Endothelial cell of umbilical vein (primary cell): ENCODE data around the gene CASD1. TPM values are rescaled to one million over a fixed set of nuclear protein-coding genes. Genes with fewer than 3 reads are reported as not detected.

Source experiments
- BruUV-seq: library from RNA; stranded (reverse); fragments of 400-500 nt; replicated peaks from 2 replicates; lab custom pipeline; 2021; lab: Mats Ljungman, UMichigan
- CTCF ChIA-PET: fragments of 300-600, 350-600 bp; sonication (Branson Sonifier 250); formaldehyde crosslinking; loops from one replicate; lab custom pipeline; 2021; ENCODE audit warnings: antibody characterized with exemption, inconsistent platforms; lab: Charles Lee
- POLR2A ChIA-PET: fragments of 300-600, 350-600 bp; sonication (Branson Sonifier 250); formaldehyde crosslinking; loops from one replicate; lab custom pipeline; 2021; ENCODE audit warnings: antibody characterized with exemption, inconsistent platforms; lab: Charles Lee
- DNase-seq: peaks from one replicate; pipeline ENCODE4 v3.0.0-alpha.2; 2011; ENCODE audit warnings: low read depth, low spot score
- FAIRE-seq: peaks from 2 replicates; lab custom pipeline; 2011; peaks lifted over from hg19 to GRCh38; lab: Jason Lieb, UNC
- H2AFZ ChIP-seq: 2 replicates; pipeline ENCODE4 v1.6.0; 2012; ENCODE audit warnings: low read depth, low read length, control low read depth, inconsistent platforms
- H3K27ac ChIP-seq: 2 replicates; pipeline ENCODE4 v1.5.1; 2011; ENCODE audit warnings: low read depth, mild to moderate bottlenecking, control low read depth, low read length, moderate library complexity; ENCODE audit not compliant: insufficient read depth
- H3K27me3 ChIP-seq, 2 experiments: 2 replicates each; pipeline versions ENCODE4 v1.6.0 to v1.6.1; 2011; ENCODE audit warnings: low read length in 2 of 2, mixed read lengths in 1 of 2; ENCODE audit not compliant: control insufficient read depth in 2 of 2, insufficient read depth in 2 of 2
- H3K36me3 ChIP-seq, 2 experiments: 2 replicates in 1 of 2; 3 replicates in 1 of 2; pipeline ENCODE4 v1.5.1; 2011; ENCODE audit warnings: low read length in 2 of 2, mild to moderate bottlenecking in 1 of 2, moderate library complexity in 1 of 2; ENCODE audit not compliant: control insufficient read depth in 2 of 2, insufficient read depth in 2 of 2; ENCODE audit errors: extremely low read depth in 1 of 2
- H3K4me1 ChIP-seq: 3 replicates; pipeline ENCODE4 v1.5.1; 2011; ENCODE audit warnings: mild to moderate bottlenecking, low read length; ENCODE audit not compliant: control insufficient read depth, insufficient read depth; ENCODE audit errors: extremely low read depth
- H3K4me2 ChIP-seq: 2 replicates; pipeline ENCODE4 v1.6.1; 2011; ENCODE audit warnings: low read length, control low read depth, mixed read lengths; ENCODE audit not compliant: insufficient read depth
- H3K4me3 ChIP-seq, 3 experiments: fragments of 200-600 bp in 1 of 3; sonication (generic), shearing (Covaris generic) in 1 of 3; replicated peaks in 1 of 3; 2 replicates each; pipeline ENCODE4 v1.5.1; 2011 to 2016; ENCODE audit warnings: control low read depth in 3 of 3, low read length in 3 of 3, mild to moderate bottlenecking in 2 of 3, inconsistent platforms in 1 of 3, low read depth in 1 of 3, moderate library complexity in 1 of 3; ENCODE audit not compliant: insufficient read depth in 1 of 3
- H3K79me2 ChIP-seq: 2 replicates; pipeline ENCODE4 v1.6.0; 2012; ENCODE audit warnings: low read length, inconsistent platforms; ENCODE audit not compliant: control insufficient read depth, insufficient read depth
- H3K9ac ChIP-seq: replicated peaks from 2 replicates; pipeline ENCODE3; 2011; ENCODE audit warnings: low read length, control low read depth; ENCODE audit not compliant: insufficient read depth; ENCODE audit errors: extremely low read depth
- H3K9me1 ChIP-seq: replicated peaks from 3 replicates; pipeline ENCODE4 v1.6.0; 2011; ENCODE audit warnings: mild to moderate bottlenecking, low read length; ENCODE audit not compliant: control insufficient read depth, insufficient read depth; ENCODE audit errors: extremely low read depth
- H3K9me3 ChIP-seq: replicated peaks from 2 replicates; pipeline ENCODE4 v1.5.1; 2012; ENCODE audit warnings: low read length, inconsistent platforms; ENCODE audit not compliant: control insufficient read depth, insufficient read depth
- H4K20me1 ChIP-seq: replicated peaks from 2 replicates; pipeline ENCODE3; 2011; ENCODE audit warnings: mild to moderate bottlenecking, low read length; ENCODE audit not compliant: control insufficient read depth, insufficient read depth; ENCODE audit errors: extremely low read depth
- EZH2 ChIP-seq: IDR thresholded peaks from 2 replicates; pipeline ENCODE4 v1.6.1; 2012; ENCODE audit warnings: borderline replicate concordance, low read depth, mild to moderate bottlenecking, moderate library complexity, low read length, inconsistent platforms; ENCODE audit not compliant: severe bottlenecking
- FOS ChIP-seq: IDR thresholded peaks from 2 replicates; pipeline ENCODE4 v1.6.1; 2011; ENCODE audit warnings: mild to moderate bottlenecking, low read length, moderate library complexity, borderline replicate concordance; ENCODE audit not compliant: insufficient read depth
- GATA2 ChIP-seq: IDR thresholded peaks from 2 replicates; pipeline ENCODE4 v1.7.0; 2011; ENCODE audit warnings: low read depth, mild to moderate bottlenecking, moderate library complexity, mixed read lengths, low read length; ENCODE audit not compliant: insufficient read length, insufficient read depth
- JUN ChIP-seq: IDR thresholded peaks from 2 replicates; pipeline ENCODE4 v1.6.1; 2011; ENCODE audit warnings: borderline replicate concordance, low read depth; ENCODE audit not compliant: insufficient read length, insufficient read depth
- MAX ChIP-seq: IDR thresholded peaks from 2 replicates; pipeline ENCODE4 v1.6.1; 2011; ENCODE audit not compliant: insufficient read depth, insufficient read length
- MYC ChIP-seq: IDR thresholded peaks from one replicate; pipeline ENCODE4 v1.6.1; 2011; ENCODE audit warnings: mild to moderate bottlenecking, low read depth, low read length
- POLR2A ChIP-seq: IDR thresholded peaks from 2 replicates; pipeline ENCODE4 v1.6.1; 2012; ENCODE audit warnings: low read depth, mild to moderate bottlenecking, control low read depth, low read length
- POLR2AphosphoS5 ChIP-seq: IDR thresholded peaks from 2 replicates; pipeline ENCODE4 v1.6.1; 2012; ENCODE audit warnings: low read depth, mild to moderate bottlenecking, control low read depth, low read length, moderate library complexity; ENCODE audit not compliant: insufficient read depth
- dilution Hi-C: fragments of 300-500 bp; cut with MboI; formaldehyde crosslinking; loops from one replicate; pipeline ENCODE4 v1.15.0; 2019; ENCODE audit warnings: low sequenced_read_pairs; ENCODE audit not compliant: extremely low pct_ligation_motif_present
- intact Hi-C: fragments of 100-400 bp; cut with micrococcal nuclease; formaldehyde crosslinking; loops from one replicate; pipeline ENCODE4 v1.10.0; 2022
- polyA plus RNA-seq, 4 experiments: library from polyadenylated mRNA; depleted of rRNA in 3 of 4; stranded (reverse) in 3 of 4; unstranded in 1 of 4; fragments of >200 nt; gene quantifications; 2 replicates each; pipeline versions ENCODE4 v1.2.1 to v1.2.3, GENCODE V29; 2011 to 2012; ENCODE audit warnings: missing spikeins in 1 of 4
- total RNA-seq: library from RNA; stranded (reverse); gene quantifications from 2 replicates; pipeline ENCODE4 v1.2.3, GENCODE V29; 2021
- TF ChIP-seq, protein P1 (sequence below), 2 donors: IDR thresholded peaks; 1 replicate in 1 of 2; 2 replicates in 1 of 2; pipeline ENCODE4 v1.5.1; 2011; ENCODE audit warnings: low read length in 2 of 2, mild to moderate bottlenecking in 2 of 2, moderate library complexity in 2 of 2, control low read depth in 1 of 2, inconsistent platforms in 1 of 2, low read depth in 1 of 2; ENCODE audit not compliant: insufficient read depth in 1 of 2; ENCODE audit errors: extremely low read depth in 1 of 2

The CASD1 gene
- total and polyA plus RNA-seq, 2 donors (not counting 3 experiments of a cell fraction or from before 2014, with no cell fraction given), result 8.6 to 16.0 TPM

DNA sequence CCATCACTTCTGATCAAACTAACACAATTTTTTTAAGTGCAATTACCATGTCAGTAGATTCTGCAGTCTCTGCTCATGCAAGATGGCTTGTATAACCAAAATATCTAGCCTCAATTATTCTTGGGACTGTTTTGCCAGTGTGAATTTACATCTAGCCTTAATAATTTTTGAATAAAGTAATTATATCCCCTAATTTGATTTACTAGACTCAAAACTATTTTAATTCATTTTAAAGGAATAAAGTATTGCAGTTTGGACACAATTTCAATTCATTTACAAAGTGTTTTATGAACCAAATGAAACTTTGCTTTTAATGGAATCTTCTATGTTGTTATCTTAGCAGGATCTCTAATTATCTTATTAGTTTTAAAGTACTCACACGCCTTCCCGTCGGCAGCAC is 90.7 kb downstream of the CASD1 start:
- H3K27me3 ChIP-seq, result no peaks in the 10 kb centered on the region
- no peaks in the 10 kb centered on the region for H3K9me3 ChIP-seq
- TF ChIP-seq FOS (no peak), JUN (no peak), EZH2 (no peak), MYC (no peak), POLR2A (no peak), GATA2 (no peak), MAX (no peak), POLR2AphosphoS5 (no peak)
- TF ChIP-seq, protein P1, sequence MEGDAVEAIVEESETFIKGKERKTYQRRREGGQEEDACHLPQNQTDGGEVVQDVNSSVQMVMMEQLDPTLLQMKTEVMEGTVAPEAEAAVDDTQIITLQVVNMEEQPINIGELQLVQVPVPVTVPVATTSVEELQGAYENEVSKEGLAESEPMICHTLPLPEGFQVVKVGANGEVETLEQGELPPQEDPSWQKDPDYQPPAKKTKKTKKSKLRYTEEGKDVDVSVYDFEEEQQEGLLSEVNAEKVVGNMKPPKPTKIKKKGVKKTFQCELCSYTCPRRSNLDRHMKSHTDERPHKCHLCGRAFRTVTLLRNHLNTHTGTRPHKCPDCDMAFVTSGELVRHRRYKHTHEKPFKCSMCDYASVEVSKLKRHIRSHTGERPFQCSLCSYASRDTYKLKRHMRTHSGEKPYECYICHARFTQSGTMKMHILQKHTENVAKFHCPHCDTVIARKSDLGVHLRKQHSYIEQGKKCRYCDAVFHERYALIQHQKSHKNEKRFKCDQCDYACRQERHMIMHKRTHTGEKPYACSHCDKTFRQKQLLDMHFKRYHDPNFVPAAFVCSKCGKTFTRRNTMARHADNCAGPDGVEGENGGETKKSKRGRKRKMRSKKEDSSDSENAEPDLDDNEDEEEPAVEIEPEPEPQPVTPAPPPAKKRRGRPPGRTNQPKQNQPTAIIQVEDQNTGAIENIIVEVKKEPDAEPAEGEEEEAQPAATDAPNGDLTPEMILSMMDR (IDR thresholded peaks at IDR 0.05; ENCODE audit: extremely low read depth in 1 of 2, insufficient read depth in 1 of 2, low read depth in 1 of 2, low read length in 2 of 2), result no peak
- H3K79me2 ChIP-seq, result no peaks in the 10 kb centered on the region
- FAIRE-seq, result no peak
- POLR2A ChIA-PET, result no interaction called here
- H3K9ac ChIP-seq, result no peak overlapping the region
- peaks cover 0 to 2% of the 10 kb centered on the region in 2 experiments for H3K36me3 ChIP-seq
- H3K4me1 ChIP-seq, result no peaks in the 10 kb centered on the region
- dilution Hi-C loops, result no loop called here
- H2AFZ ChIP-seq, result no peak overlapping the region
- H3K27ac ChIP-seq, result no peak overlapping the region
- CTCF ChIA-PET, result no interaction called here
- no peak overlapping the region for H3K4me3 ChIP-seq
- no peaks in the 10 kb centered on the region for H3K9me1 ChIP-seq
- intact Hi-C loops, result loop anchor here (10.0 kb wide), 1 partner anchor 85 kb away; no protein-coding TSS in a partner anchor
- no peak overlapping the region for H3K4me2 ChIP-seq
- no TSS peak for BruUV-seq
- no peak for DNase-seq
- H4K20me1 ChIP-seq, result no peaks in the 10 kb centered on the region
